CD4-positive, alpha-beta T cell treated with Interleukin-12 subunit alpha and Interleukin-12 subunit beta, for 1 hour (primary cell): ENCODE measurements around the gene ZDBF2.
"Not testable (repeated sequence)": the region's sequence is repeated elsewhere in the genome, so short reads cannot be mapped to it uniquely, and the experiment has no call there.

Experiments used
- DNase-seq: peaks from one replicate; pipeline ENCODE4 v3.0.0-alpha.2; 2020

Gene ZDBF2

DNA sequence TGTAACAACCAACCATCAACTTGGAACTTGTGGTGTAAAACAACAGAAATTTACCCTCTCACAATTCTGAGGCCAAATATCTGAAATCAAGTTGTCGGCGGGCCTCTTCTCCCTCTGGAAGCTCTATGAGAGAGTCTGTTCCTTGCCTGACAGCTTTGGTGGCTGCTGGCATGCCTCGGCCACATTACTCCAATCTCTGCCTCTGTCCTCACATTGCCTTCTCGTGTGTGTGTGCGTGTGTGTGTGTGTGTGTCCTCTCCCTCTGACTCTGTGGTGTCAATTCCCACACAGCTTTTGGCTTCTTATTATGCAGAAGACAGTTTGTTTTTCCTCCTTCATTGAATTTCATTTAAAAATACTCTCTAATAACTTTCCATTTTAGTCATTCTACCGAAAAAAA is 50.4 kb downstream of the ZDBF2 start:
- DNase-seq, result no peak

DNA sequence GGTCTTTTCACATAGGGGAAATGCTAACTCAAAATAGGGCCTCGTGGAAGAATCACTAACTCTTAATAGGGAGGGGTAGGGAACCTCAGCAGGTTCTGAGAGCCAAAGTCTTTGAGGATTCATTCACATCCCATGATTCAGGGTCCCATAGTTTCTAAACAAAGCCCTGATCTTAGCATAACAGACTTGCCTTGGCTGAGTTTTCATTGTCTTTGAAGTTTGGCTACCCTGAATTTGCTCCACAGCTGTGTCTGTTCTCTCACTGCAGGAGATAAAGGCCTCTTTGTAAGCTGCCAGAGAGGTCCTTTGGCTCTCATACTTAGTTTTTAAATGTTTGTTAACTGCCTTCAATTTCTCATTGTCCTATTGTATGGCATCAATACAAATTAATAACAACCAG is 54.5 kb downstream of the ZDBF2 start:
- no peak for DNase-seq

DNA sequence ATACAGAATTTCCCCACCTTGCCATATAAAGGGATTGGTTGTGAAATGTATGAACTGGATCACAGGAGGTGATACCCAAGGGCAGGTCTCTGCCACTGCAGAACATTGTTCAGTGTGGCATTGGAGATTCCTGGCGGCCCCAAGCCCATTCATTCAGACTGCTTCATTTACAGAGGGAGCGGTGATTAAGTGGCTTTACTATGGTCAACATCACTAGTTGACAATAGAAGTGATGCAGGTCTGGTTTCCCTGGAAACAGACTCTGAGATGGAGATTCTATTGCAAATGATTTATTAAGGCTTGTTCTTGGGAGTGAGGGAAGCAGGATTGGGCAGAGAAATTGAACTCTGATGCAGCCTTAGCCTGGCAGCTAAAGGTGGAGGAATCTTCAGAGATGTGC is 62.4 kb downstream of the ZDBF2 start:
- DNase-seq, result no peak

DNA sequence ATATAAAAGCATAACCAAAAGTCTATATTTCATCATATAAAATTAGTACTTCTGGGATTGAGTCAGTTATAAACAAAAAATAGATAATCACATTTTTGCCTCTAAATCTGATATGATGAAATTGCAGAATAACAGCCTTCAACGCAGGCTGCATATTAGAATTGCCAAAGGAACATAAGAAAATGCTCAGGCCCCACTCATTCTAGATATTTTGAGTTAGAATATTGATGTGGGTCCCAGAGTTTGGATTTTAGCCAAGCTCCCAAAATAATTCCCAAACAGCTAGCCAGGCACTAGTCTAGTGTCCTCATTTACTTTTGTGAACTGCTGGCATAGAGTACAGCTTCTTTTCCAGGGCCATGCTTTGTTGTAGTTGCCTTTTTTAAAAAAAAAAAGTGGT is 63.5 kb downstream of the ZDBF2 start:
- DNase-seq, result no peak

DNA sequence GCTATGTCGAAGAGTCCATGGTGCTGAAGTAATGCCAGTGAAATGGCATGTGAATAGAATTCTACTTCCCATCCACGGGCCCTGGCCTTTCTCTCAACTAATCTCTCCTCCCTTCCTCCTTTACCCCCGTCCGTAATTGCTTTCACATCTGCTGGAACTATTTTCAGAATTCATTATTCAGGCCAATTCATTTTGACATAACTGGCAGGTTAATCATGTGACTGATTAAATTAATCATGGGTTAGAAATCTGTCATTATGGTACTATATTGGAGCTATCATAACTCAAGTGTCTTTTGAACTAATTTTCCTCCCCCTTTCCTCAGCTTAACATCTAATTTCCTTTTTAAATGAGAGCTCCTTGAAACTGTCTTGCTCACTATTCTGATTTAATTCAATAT is 66.9 kb downstream of the ZDBF2 start:
- no peak for DNase-seq

DNA sequence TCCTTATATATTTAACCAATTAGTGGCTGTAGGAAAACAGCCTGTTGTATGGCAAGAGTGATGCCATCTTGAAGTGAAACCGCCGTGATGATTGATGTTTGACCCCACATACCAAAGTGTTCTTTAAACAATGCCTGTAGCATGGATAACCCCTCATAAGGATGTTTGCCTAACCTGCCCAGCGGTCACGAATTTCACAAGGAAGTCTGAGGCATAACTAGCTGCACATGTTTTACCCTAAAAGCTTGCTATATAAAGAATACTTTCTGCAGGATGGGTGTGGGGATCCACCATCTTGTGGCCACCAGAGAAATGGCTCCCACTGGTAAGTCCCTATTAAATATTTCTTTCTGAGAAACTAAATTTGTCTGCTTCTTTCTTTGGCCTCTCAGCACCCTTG is 68.7 kb downstream of the ZDBF2 start:
- DNase-seq, result no peak

DNA sequence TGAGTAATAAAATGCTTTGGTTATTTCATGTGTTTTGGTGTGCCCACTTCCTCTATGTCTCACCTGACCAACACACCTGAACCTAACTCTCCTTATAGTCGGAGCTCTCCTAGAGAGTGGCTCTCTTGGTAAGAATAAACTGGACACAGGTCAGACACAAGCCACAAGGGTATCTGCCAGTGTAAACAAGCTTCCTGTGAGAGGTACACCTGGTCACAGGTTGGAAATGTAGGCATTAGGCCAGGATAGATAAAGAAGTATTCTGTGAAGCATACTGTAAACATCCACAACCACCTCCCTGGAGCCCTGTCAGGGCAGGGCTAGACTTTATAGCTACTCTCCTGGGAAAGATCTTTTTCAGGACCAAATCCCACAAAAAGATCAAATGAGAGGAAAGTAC is 69.4 kb downstream of the ZDBF2 start:
- no peak for DNase-seq

DNA sequence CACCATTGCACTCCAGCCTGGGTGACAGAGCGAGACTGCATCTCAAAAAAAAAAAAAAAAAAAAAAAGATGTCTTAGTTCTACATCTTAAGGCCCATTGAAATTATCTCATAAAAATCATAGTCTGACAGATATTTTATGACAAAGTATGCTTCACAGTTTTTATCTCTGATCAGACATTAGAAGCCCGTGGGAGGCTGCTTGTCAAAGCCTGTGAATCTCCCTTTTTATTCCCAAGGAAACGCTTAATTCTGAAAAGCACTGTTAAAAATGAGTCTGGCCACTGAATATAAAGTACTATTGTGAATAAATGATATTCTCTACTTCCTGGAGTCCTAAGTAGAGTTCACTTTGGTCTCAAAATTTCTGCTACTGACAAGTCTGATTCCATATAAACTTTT is 71.1 kb downstream of the ZDBF2 start:
- DNase-seq, result no peak

DNA sequence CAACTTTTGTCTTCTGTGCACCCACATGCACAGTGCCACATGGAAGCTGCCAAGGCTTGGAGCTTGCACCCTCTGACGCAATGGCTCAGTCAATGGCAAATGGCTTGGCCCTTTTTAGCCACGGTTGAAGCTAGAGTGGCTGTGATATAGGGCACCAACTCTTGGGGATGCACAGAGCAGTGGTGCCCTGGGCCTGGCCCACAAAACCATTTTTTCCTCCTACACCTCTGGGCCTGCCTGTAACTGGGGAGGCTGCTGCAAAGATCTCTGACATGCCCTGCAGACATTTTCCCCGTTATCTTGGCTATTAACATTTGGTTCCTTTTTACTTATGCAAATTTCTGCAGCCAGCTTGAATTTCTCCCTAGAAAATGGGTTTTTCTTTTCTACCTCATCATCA is 74.9 kb downstream of the ZDBF2 start:
- DNase-seq, result no peak

DNA sequence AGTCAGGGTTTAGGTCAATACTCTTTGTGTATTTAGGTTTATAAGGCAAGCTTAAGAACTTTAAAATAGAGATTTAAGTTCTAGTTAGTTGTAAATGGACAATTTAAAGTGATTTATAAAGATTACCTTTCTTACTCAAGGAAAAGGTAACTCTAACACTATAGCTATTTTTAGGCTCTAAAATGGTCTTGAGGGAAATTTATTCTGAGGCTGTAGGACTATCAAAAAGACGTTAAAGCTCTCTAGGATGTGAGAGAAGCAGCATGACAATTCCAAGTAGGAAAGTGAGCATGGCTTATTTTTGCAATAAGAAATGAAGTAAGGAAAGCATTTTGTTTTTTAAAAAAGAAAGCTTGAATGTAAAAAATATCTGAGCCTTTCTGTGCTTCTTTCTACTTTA is 78.1 kb downstream of the ZDBF2 start:
- DNase-seq, result no peak

DNA sequence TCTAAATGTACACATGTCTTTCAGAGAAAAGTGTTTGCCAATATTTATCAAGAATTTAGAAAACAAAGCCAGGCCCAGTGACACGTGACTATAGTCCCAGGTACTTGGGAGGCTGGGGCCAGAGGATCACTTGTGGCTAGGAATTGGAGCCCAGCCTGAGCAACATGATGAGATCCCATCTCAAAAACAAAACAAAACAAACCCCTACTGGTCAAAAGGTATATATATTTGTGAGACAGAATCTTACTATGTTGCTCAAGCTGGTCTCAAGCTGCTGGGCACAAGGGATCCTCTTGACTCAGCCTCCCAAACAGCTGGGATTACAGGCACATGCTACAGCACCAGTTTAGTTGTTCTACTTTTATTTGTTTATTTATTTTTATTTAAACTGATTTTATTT is 79.2 kb downstream of the ZDBF2 start:
- no peak for DNase-seq

DNA sequence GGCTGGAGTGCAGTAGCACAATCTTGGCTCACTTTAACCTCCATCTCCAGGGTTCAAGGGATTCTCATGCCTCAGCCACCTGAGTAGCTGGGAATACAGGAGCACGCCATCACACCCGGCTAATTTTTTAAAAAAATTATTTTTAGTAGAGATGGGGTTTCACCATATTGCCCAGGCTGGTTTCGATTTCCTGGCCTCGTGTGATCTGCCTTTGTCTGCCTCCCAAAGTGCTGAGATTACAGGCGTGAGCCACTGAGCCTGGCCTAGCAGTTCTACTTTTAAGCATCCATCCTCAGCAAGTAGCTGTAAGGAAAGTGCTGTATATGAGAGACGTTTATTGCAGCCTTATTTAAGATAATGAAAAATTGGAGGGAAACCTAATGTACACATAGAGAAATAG is 79.7 kb downstream of the ZDBF2 start:
- DNase-seq, result no peak

DNA sequence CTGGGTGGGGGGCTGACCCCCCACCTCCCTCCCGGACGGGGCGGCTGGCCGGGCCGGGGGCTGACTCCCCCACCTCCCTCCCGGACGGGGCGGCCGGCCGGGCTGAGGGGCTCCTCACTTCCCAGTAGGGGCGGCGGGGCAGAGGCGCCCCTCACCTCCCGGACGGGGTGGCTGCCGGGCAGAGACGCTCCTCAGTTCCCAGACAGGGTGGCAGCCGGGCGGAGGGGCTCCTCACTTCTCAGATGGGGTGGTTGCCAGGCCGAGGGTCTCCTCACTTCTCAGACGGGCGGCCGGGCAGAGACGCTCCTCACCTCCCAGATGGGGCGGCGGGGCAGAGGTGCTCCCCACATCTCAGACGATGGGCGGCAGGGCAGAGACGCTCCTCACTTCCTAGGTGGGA is 82.4 kb downstream of the ZDBF2 start:
- DNase-seq, result not testable (repeated sequence)

DNA sequence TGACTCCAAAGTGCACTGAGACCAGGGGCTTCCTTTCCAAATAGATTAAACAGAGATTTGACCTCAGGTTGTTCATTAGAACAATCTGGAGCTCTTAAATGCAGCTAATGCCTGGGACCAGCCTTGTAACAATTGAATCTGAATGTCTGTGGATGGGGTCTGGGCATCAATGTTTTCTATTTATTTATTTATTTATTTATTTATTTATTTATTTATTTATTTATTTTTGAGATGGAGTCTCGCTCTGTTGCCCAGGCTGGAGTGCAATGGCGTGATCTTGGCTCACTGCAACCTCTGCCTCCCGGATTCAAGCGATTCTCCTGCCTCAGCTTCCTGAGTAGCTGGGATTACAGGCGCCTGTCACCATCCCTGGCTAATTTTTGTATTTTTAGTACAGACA is 86.4 kb downstream of the ZDBF2 start:
- DNase-seq, result not testable (repeated sequence)

DNA sequence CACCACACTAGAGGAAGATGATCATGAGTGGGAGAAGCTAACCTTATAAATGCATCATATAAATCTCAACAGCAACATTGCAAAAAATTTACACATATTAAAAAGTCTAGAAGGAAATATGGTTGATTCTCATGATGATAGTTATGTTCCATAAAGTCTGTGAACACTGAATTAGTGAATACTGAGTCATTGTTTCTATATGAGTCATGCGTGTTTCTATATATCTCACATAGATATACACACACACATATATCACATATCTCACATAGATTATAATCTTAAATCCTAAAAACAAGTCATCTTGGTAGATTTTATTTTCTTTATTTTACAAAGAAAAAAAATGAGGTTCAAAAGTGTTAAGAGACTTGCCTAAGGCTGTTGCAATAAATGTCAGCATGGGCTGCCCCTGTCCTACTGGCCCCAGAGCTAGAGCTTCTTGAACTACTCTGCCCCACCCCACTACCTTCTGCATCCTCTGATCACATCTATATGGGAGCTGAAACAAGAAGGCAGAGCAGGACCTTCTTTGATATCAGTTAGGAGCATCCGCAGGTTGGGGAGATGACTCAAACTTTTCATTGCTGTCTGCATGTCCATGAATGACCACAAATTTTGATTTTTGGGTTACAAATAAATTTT is 87.1 kb downstream of the ZDBF2 start:
- no peak for DNase-seq
